Esophagus mucosa (tissue), 1 donor: ENCODE data around the gene PDK3. TPM values are rescaled to one million over a fixed set of nuclear protein-coding genes. Genes with fewer than 3 reads are reported as not detected.

Experiments
- ATAC-seq: fragments of 200-7000 bp; cut with Tn5 transposase; one replicate; pipeline ENCODE4 v1.9.1; 2020
- total RNA-seq: library from RNA; stranded (reverse); gene quantifications from one replicate; pipeline ENCODE4 v1.2.4, GENCODE V29; 2023
- donor health status: DM: yes; HTN: yes; CAD: no.

PDK3 gene
- 6.8 TPM for total RNA-seq

GRCh38 chrX:24464836-24465531, at the start of gene PDK3:
Gene PDK3 (plus strand): TSS chrX:24465286. CDS start chrX:24465456, 170 bp downstream.
- ATAC-seq: peak; percentile 99

GRCh38 chrX:24415921-24416320, 49.2 kb upstream of the PDK3 start:
- no peak for ATAC-seq

GRCh38 chrX:24423960-24424359, 41.1 kb upstream of the PDK3 start:
- ATAC-seq: peak; percentile 63

GRCh38 chrX:24424948-24425347, 40.1 kb upstream of the PDK3 start:
- no peak for ATAC-seq

- no peak for ATAC-seq
These were observed 39.3 kb upstream of the PDK3 start for GRCh38 chrX:24425806-24426205.

- peak; percentile 78 for ATAC-seq
These were observed 38.7 kb upstream of the PDK3 start for GRCh38 chrX:24426340-24426913.

GRCh38 chrX:24426921-24427746, 38.0 kb upstream of the PDK3 start:
- ATAC-seq: no peak

- ATAC-seq: peak; percentile 74
These were observed 37.4 kb upstream of the PDK3 start for GRCh38 chrX:24427747-24428019.

GRCh38 chrX:24428516-24428915, 36.6 kb upstream of the PDK3 start:
- ATAC-seq: no peak

GRCh38 chrX:24435060-24435459, 30.0 kb upstream of the PDK3 start:
- ATAC-seq: no peak

- no peak for ATAC-seq
These were observed 21.2 kb upstream of the PDK3 start for GRCh38 chrX:24443918-24444317.

GRCh38 chrX:24444645-24445044, 20.4 kb upstream of the PDK3 start:
- no peak for ATAC-seq

GRCh38 chrX:24448762-24449250, 16.3 kb upstream of the PDK3 start:
- ATAC-seq: no peak

- no peak for ATAC-seq
These were observed 2.0 kb upstream of the PDK3 start for GRCh38 chrX:24463077-24463476.

GRCh38 chrX:24464498-24464835, 619 bp upstream of the PDK3 start:
- ATAC-seq: no peak

- ATAC-seq: no peak
These were observed 413 bp downstream of the PDK3 start for GRCh38 chrX:24465532-24465865.

GRCh38 chrX:24466025-24466424, 939 bp downstream of the PDK3 start:
- ATAC-seq: no peak

- no peak for ATAC-seq
These were observed 3.2 kb downstream of the PDK3 start for GRCh38 chrX:24468245-24468644.

- no peak for ATAC-seq
These were observed 6.7 kb downstream of the PDK3 start for GRCh38 chrX:24471808-24472207.

- ATAC-seq: no peak
These were observed 10.4 kb downstream of the PDK3 start for GRCh38 chrX:24475480-24475879.

- ATAC-seq: no peak
These were observed 13.4 kb downstream of the PDK3 start for GRCh38 chrX:24478509-24478908.

- peak; percentile 78 for ATAC-seq
These were observed 14.8 kb downstream of the PDK3 start for GRCh38 chrX:24479924-24480323.

- ATAC-seq: no peak
These were observed 15.3 kb downstream of the PDK3 start for GRCh38 chrX:24480400-24480865.

- ATAC-seq: no peak
These were observed 17.8 kb downstream of the PDK3 start for GRCh38 chrX:24482823-24483415.
